Smooth muscle cell (in vitro differentiated cells): Measurements from ENCODE around the gene FABP3. TPM values are rescaled to one million over a fixed set of nuclear protein-coding genes. Genes with fewer than 3 reads are reported as not detected.

Experiments used
- DNase-seq: peaks from one replicate; lab custom pipeline; 2025; ENCODE audit not compliant: unreplicated experiment; lab: John Stamatoyannopoulos, UW
- H2AFZ ChIP-seq: fragments of 200-600 bp; sonication (generic); 2 replicates; pipeline ENCODE4 v1.6.0; 2016; ENCODE audit warnings: antibody characterized with exemption, low read depth, mild to moderate bottlenecking
- H3F3A ChIP-seq: fragments of 200-600 bp; sonication (generic); 2 replicates; pipeline ENCODE4 v1.6.0; 2017; ENCODE audit warnings: antibody characterized with exemption, low read depth
- H3K27ac ChIP-seq: fragments of 200-600 bp; sonication (generic); 2 replicates; pipeline ENCODE4 v1.5.1; 2016; ENCODE audit warnings: low read depth, mild to moderate bottlenecking
- H3K27me3 ChIP-seq: fragments of 200-600 bp; sonication (generic); 2 replicates; pipeline ENCODE4 v1.6.1; 2016; ENCODE audit warnings: low read depth, mild to moderate bottlenecking
- H3K36me3 ChIP-seq: fragments of 200-600 bp; sonication (generic); 2 replicates; pipeline ENCODE4 v1.5.1; 2016; ENCODE audit warnings: low read depth
- H3K4me1 ChIP-seq: fragments of 200-600 bp; sonication (generic); 2 replicates; pipeline ENCODE4 v1.5.1; 2016; ENCODE audit warnings: low read depth
- H3K4me2 ChIP-seq: fragments of 200-600 bp; sonication (generic); 2 replicates; pipeline ENCODE4 v1.6.0; 2016; ENCODE audit warnings: mild to moderate bottlenecking
- H3K4me3 ChIP-seq: fragments of 200-600 bp; sonication (generic); 2 replicates; pipeline ENCODE4 v1.5.1; 2016; ENCODE audit warnings: mild to moderate bottlenecking
- H3K79me2 ChIP-seq: fragments of 200-600 bp; sonication (generic); 2 replicates; pipeline ENCODE4 v1.6.0; 2016; ENCODE audit warnings: low read depth, mild to moderate bottlenecking
- H3K9ac ChIP-seq: fragments of 200-600 bp; sonication (generic); 2 replicates; pipeline ENCODE4 v1.6.0; 2016; ENCODE audit warnings: low read depth
- H3K9me3 ChIP-seq: fragments of 200-600 bp; sonication (generic); replicated peaks from 2 replicates; pipeline ENCODE4 v1.5.1; 2016; ENCODE audit warnings: low read depth
- H4K20me1 ChIP-seq: fragments of 200-600 bp; sonication (generic); 2 replicates; pipeline ENCODE4 v1.6.0; 2016; ENCODE audit warnings: low read depth
- WGBS: methylation state at CpG from one replicate; pipeline ENCODE4 v1.1.7; 2016; ENCODE audit warnings: low lambda C conversion rate; 5-methylcytosine and 5-hydroxymethylcytosine counted together
- polyA plus RNA-seq: library from polyadenylated mRNA; unstranded; fragments of >200 nt; fragmentation: Nextera tagmentation; extraction: Ambion mirVana; gene quantifications from 2 replicates; pipeline ENCODE4 v1.2.1, GENCODE V29; 2016
- total RNA-seq: library from RNA; depleted of rRNA; stranded (reverse); fragments of >200 nt; gene quantifications from 2 replicates; pipeline ENCODE4 v1.2.3, GENCODE V29; 2014
- TF ChIP-seq, protein P1 (sequence below): fragments of 200-600 bp; sonication (generic); IDR thresholded peaks from 2 replicates; pipeline ENCODE4 v1.5.1; 2017; ENCODE audit warnings: borderline replicate concordance, mild to moderate bottlenecking, antibody characterized with exemption; ENCODE audit not compliant: insufficient read depth, poor library complexity, severe bottlenecking

Gene FABP3
- total and polyA plus RNA-seq, 2 experiments from 2014 or later: 2.5 to 6.9 TPM

DNA sequence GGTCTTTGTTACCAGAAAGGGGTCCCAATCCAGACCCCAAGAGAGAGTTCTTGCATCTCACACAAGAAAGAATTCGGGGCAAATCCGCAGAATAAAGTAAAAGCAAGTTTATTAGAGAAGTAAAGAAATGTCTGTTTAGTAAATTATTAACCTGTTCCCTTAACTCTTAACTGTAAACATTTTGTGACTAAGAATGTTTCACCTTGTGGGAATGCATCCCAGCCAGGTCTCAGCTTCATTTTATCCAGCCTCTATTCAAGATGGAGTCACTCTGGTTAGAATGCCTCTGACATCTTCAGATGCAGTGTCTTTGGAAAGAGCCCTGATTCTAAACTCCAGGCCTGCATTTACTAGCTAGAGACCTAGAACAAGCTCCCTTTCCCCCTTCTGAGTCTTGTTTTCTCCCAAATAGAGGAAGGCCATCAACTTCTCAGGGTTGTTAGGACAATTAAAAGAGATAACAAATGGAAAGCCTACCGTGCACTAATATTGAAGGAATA is 4.5 kb upstream of the FABP3 start:
- 99% methylated on average over 3 of the region's 3 CpGs for WGBS
- Histone ChIP-seq H3K27me3 (no peaks in the 10 kb centered on the region), H3K4me3 (no peak overlapping the region), H4K20me1 (no peaks in the 10 kb centered on the region), H3K4me1 (peaks cover 14% of the 10 kb centered on the region), H3K36me3 (no peaks in the 10 kb centered on the region), H3K79me2 (no peaks in the 10 kb centered on the region), H3K9me3 (no peaks in the 10 kb centered on the region), H3K9ac (no peak overlapping the region), H3F3A (peaks cover 4% of the 10 kb centered on the region), H3K27ac (no peak overlapping the region), H3K4me2 (no peak overlapping the region), H2AFZ (no peak overlapping the region)
- no peak for DNase-seq
- TF ChIP-seq, protein P1, sequence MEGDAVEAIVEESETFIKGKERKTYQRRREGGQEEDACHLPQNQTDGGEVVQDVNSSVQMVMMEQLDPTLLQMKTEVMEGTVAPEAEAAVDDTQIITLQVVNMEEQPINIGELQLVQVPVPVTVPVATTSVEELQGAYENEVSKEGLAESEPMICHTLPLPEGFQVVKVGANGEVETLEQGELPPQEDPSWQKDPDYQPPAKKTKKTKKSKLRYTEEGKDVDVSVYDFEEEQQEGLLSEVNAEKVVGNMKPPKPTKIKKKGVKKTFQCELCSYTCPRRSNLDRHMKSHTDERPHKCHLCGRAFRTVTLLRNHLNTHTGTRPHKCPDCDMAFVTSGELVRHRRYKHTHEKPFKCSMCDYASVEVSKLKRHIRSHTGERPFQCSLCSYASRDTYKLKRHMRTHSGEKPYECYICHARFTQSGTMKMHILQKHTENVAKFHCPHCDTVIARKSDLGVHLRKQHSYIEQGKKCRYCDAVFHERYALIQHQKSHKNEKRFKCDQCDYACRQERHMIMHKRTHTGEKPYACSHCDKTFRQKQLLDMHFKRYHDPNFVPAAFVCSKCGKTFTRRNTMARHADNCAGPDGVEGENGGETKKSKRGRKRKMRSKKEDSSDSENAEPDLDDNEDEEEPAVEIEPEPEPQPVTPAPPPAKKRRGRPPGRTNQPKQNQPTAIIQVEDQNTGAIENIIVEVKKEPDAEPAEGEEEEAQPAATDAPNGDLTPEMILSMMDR: no peak

DNA sequence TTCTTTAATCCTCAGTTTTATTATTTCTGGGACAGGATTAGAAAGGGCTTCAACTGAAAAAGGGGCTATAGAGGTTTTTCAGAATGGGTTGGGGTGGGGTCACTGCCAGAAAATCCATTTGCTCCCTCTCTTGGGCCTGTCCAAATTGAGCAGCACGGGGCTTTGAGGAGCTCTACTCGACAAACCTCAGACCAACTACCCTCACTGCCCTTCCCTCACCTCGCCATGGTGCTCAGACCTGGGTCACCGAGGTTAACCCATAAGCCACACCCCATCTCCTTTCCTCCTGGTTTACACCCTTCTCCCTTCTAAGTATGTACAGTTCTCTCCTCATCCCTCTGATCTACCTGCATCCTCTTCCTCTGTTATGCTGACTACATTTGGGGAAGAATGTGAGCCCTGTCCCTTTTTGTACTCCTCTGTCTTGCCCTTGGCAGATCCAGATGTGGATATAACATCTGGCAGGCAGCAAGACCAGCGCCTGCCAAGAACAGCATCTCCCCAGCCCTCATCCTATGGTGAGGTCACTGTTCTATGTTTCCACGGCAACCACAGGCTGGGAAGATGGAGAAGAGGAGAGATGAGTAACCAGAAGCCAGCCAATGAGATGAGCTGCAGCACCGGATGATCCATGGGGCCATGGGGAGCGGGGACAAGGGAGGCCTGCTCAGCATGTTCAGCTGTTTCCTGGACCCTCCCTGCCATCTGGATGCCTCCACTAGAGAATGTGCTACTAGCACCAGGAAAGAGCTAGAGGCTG is 3.7 kb upstream of the FABP3 start:
- Histone ChIP-seq H3K36me3 (no peaks in the 10 kb centered on the region), H4K20me1 (no peaks in the 10 kb centered on the region), H3K79me2 (no peaks in the 10 kb centered on the region), H3K4me1 (peaks cover 14% of the 10 kb centered on the region), H3F3A (peaks cover 9% of the 10 kb centered on the region), H3K27me3 (no peaks in the 10 kb centered on the region), H3K27ac (no peak overlapping the region), H3K4me3 (no peak overlapping the region), H2AFZ (no peak overlapping the region), H3K9ac (no peak overlapping the region), H3K9me3 (no peaks in the 10 kb centered on the region), H3K4me2 (no peak overlapping the region)
- TF ChIP-seq, protein P1: no peak
- no peak for DNase-seq
- WGBS: 63% methylated on average over 8 of the region's 8 CpGs

DNA sequence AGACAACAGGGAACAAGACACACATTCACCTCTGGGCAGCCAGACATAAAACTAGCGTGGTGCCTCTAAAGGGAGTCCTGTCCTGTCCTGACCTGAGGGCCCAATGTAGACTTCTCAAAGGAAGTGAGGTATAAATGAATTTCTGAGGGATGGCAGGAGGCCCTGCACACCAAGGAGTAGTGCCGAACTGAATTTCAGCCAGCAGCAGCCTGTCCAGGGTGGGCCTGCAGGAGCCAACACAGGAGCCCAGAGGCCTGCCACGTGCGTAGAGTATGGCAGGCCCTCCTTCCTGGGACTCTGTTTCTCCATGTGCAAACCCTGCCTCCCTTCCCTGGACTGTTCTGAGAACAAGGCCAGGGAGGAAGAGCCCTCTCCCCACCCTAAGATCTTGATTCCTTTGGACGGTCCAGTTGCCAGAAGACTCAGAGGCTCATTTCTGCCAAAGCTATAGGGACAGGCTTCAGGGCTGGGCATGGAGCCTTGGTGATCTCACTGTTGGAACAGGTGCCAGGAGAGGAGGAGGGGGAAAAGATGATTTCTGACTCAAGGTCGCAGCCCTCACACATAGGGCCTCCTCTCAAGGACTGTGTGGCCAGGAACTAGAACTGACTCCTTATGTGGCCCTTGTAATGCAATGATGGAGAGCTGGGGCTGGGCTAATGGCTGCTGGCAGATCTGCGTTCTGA is 1.8 kb upstream of the FABP3 start:
- Histone ChIP-seq H3K9ac (no peak overlapping the region), H4K20me1 (no peaks in the 10 kb centered on the region), H3K4me2 (no peak overlapping the region), H3K4me1 (peaks cover 14% of the 10 kb centered on the region), H3K9me3 (no peaks in the 10 kb centered on the region), H3F3A (peaks cover 9% of the 10 kb centered on the region), H2AFZ (no peak overlapping the region), H3K79me2 (no peaks in the 10 kb centered on the region), H3K36me3 (no peaks in the 10 kb centered on the region), H3K27ac (no peak overlapping the region), H3K27me3 (no peaks in the 10 kb centered on the region), H3K4me3 (no peak overlapping the region)
- DNase-seq: no peak
- WGBS: 99% methylated on average over 7 of the region's 7 CpGs
- TF ChIP-seq, protein P1: no peak
